Loucy (cell line): Measurements from ENCODE around the gene FSD1L.

Source experiments
- H2AFZ ChIP-seq: fragments of 200-600 bp; sonication (generic); 2 replicates; pipeline ENCODE4 v1.6.0; 2016; ENCODE audit warnings: antibody characterized with exemption, mild to moderate bottlenecking, low read length, moderate library complexity
- H3F3A ChIP-seq: fragments of 200-600 bp; 2 replicates; pipeline ENCODE4 v1.6.0; 2016; ENCODE audit warnings: antibody characterized with exemption, low read depth, mild to moderate bottlenecking
- H3K27me3 ChIP-seq: fragments of 200-600 bp; sonication (generic); 2 replicates; pipeline ENCODE4 v1.6.1; 2014; ENCODE audit warnings: low read length, mild to moderate bottlenecking; ENCODE audit not compliant: insufficient read depth, poor library complexity, severe bottlenecking
- H3K36me3 ChIP-seq: fragments of 200-600 bp; sonication (generic); 2 replicates; pipeline ENCODE4 v1.6.1; 2016; ENCODE audit warnings: low read length; ENCODE audit not compliant: insufficient read depth
- H3K4me1 ChIP-seq: fragments of 200-600 bp; sonication (generic); 2 replicates; pipeline ENCODE4 v1.5.1; 2014; ENCODE audit warnings: low read length, mild to moderate bottlenecking; ENCODE audit not compliant: insufficient read depth, poor library complexity, severe bottlenecking
- H3K4me2 ChIP-seq: fragments of 200-600 bp; sonication (generic); 2 replicates; pipeline ENCODE4 v1.6.0; 2014; ENCODE audit warnings: antibody characterized with exemption, low read length, low read depth, mild to moderate bottlenecking; ENCODE audit not compliant: poor library complexity, severe bottlenecking
- H3K4me3 ChIP-seq: fragments of 200-600 bp; sonication (generic); 2 replicates; pipeline ENCODE4 v1.5.1; 2014; ENCODE audit warnings: low read length, mild to moderate bottlenecking, mixed read lengths; ENCODE audit not compliant: poor library complexity, severe bottlenecking
- H3K79me2 ChIP-seq: fragments of 200-600 bp; sonication (generic); 2 replicates; pipeline ENCODE4 v1.6.1; 2014; ENCODE audit warnings: low read length; ENCODE audit not compliant: insufficient read depth
- H3K9ac ChIP-seq: fragments of 200-600 bp; sonication (generic); 2 replicates; pipeline ENCODE4 v1.6.0; 2014; ENCODE audit warnings: mild to moderate bottlenecking, low read depth, low read length, moderate library complexity; ENCODE audit not compliant: poor library complexity, severe bottlenecking
- H3K9me2 ChIP-seq: fragments of 200-600 bp; sonication (generic); replicated peaks from 2 replicates; pipeline ENCODE4 v1.6.1; 2016; ENCODE audit warnings: low read depth, low read length, mixed read lengths
- H3K9me3 ChIP-seq: fragments of 200-600 bp; sonication (generic); 2 replicates; pipeline ENCODE4 v1.6.1; 2014; ENCODE audit warnings: mild to moderate bottlenecking, antibody characterized with exemption, low read length, low read depth; ENCODE audit not compliant: insufficient read depth
- H4K20me1 ChIP-seq: fragments of 200-600 bp; sonication (generic); 2 replicates; pipeline ENCODE4 v1.6.0; 2014; ENCODE audit warnings: antibody characterized with exemption, low read length, mild to moderate bottlenecking; ENCODE audit not compliant: insufficient read depth, poor library complexity, severe bottlenecking
- CTCF ChIP-seq: fragments of 200-600 bp; sonication (generic); conservative IDR thresholded peaks from 2 replicates; pipeline ENCODE4 v1.5.1; 2014; ENCODE audit warnings: mild to moderate bottlenecking, antibody characterized with exemption, low read length
- EZH2phosphoT487 ChIP-seq: fragments of 200-600 bp; IDR thresholded peaks from 2 replicates; pipeline ENCODE4 v1.6.1; 2018; ENCODE audit warnings: antibody characterized with exemption, mild to moderate bottlenecking, moderate library complexity, borderline replicate concordance

FSD1L gene

GRCh38 chr9:105541838-105542237, 94.0 kb downstream of the FSD1L start:
- Histone ChIP-seq H3K9ac (no peak overlapping the region), H3K4me3 (no peak overlapping the region), H3K9me2 (no peaks in the 10 kb centered on the region), H3K36me3 (no peaks in the 10 kb centered on the region), H3K4me2 (no peak overlapping the region), H3F3A (no peaks in the 10 kb centered on the region), H4K20me1 (no peaks in the 10 kb centered on the region), H3K27me3 (no peaks in the 10 kb centered on the region), H2AFZ (no peak overlapping the region), H3K9me3 (no peaks in the 10 kb centered on the region), H3K4me1 (peaks cover 3% of the 10 kb centered on the region), H3K79me2 (no peaks in the 10 kb centered on the region)
- TF ChIP-seq CTCF, result no peak
- TF ChIP-seq EZH2phosphoT487, result no peak

- TF ChIP-seq EZH2phosphoT487, result no peak
- TF ChIP-seq CTCF, result no peak
- Histone ChIP-seq H3F3A (no peaks in the 10 kb centered on the region), H3K4me1 (peaks cover 4% of the 10 kb centered on the region), H2AFZ (no peak overlapping the region), H3K9ac (no peak overlapping the region), H3K4me2 (no peak overlapping the region), H3K79me2 (peaks cover 10% of the 10 kb centered on the region), H3K4me3 (no peak overlapping the region), H3K36me3 (no peaks in the 10 kb centered on the region), H3K9me3 (no peaks in the 10 kb centered on the region), H3K9me2 (no peaks in the 10 kb centered on the region), H4K20me1 (no peaks in the 10 kb centered on the region), H3K27me3 (no peaks in the 10 kb centered on the region)
Measured at GRCh38 chr9:105554042-105554441, 106.2 kb downstream of the FSD1L start.

GRCh38 chr9:105557804-105558610, 110.2 kb downstream of the FSD1L start, which contains the start of gene FKTN:
Gene FKTN, plus strand, starts transcription at chr9:105558131. Its CDS starts 16,902 bp downstream, at chr9:105575033.
- peak within 1 kb of the TSS; percentile 90 for H2AFZ ChIP-seq

More at GRCh38 chr9:105557804-105558610, 110.2 kb downstream of the FSD1L start, which contains the start of gene FKTN:
- Histone ChIP-seq H4K20me1 (no peaks in the 10 kb centered on the region), H3K4me2 (peak within 1 kb of the TSS; percentile 87), H3K79me2 (peaks cover 12% of the 10 kb centered on the region), H3K36me3 (no peaks in the 10 kb centered on the region), H3K9me2 (no peaks in the 10 kb centered on the region), H3K9me3 (no peaks in the 10 kb centered on the region; the same call in 1 of the 2 replicates), H3F3A (no peaks in the 10 kb centered on the region), H3K4me3 (peak within 1 kb of the TSS; percentile 78), H3K27me3 (no peaks in the 10 kb centered on the region), H3K4me1 (peaks cover 6% of the 10 kb centered on the region), H3K9ac (peak within 1 kb of the TSS; percentile 63)
- no peak for TF ChIP-seq CTCF
- no peak for TF ChIP-seq EZH2phosphoT487
